ENCODE data around the gene MGMT. TPM values are rescaled to one million over a fixed set of nuclear protein-coding genes. Genes with fewer than 3 reads are reported as not detected.
A peak's percentile ranks its signal among the peaks of the same experiment; 100 is the strongest.

The MGMT gene
- total RNA-seq, 5 donors from 2014 or later (not counting 1 experiment from before 2014, with no cell fraction given): 16.6 to 24.6 (median 21.1) TPM

GRCh38 chr10:129705676-129706075, 238.6 kb downstream of the MGMT start:
- peaks cover 67% of the 10 kb centered on the region for H3K36me3 Mint-ChIP-seq
- 92% methylated on average over 8 of the region's 8 CpGs for WGBS (ENCODE audit: insufficient coverage)

GRCh38 chr10:129706081-129706480, 239.0 kb downstream of the MGMT start:
- no peaks in the 10 kb centered on the region for H3K4me1 ChIP-seq (ENCODE audit: control insufficient read depth in 1 of 2, extremely low read depth in 1 of 2, insufficient read depth in 2 of 2, low read length in 2 of 2)
- WGBS (ENCODE audit: insufficient coverage): 96% methylated on average over 19 of the region's 19 CpGs
- CTCF ChIA-PET: no interaction called here

More at GRCh38 chr10:129705676-129706075, 238.6 kb downstream of the MGMT start:
- Histone ChIP-seq H3K4me3 (ENCODE audit: control insufficient read depth in 1 of 2, extremely low read depth in 1 of 2, low read length in 1 of 2) (no peak overlapping the region), H3K9me3 (no peaks in the 10 kb centered on the region), H3K36me3 (ENCODE audit: control insufficient read depth in 2 of 2, extremely low read depth in 1 of 2, insufficient read depth in 1 of 2, low read length in 1 of 2) (peaks cover 6 to 16% of the 10 kb centered on the region in 2 donors), H3K27me3 (replicated peaks in 1 of 2; ENCODE audit: control insufficient read depth in 2 of 2, extremely low read depth in 1 of 2, insufficient read depth in 2 of 2, low read length in 1 of 2) (no peaks in the 10 kb centered on the region), H3K27ac (ENCODE audit: low read length) (no peak overlapping the region), H3K4me1 (ENCODE audit: control insufficient read depth in 1 of 2, extremely low read depth in 1 of 2, insufficient read depth in 2 of 2, low read length in 2 of 2) (no peaks in the 10 kb centered on the region)
- no peak for DNase-seq
- peaks cover 3 to 13% (median 10%) of the 10 kb centered on the region in 3 donors for H3K4me1 Mint-ChIP-seq
- no peak overlapping the region for H3K4me3 Mint-ChIP-seq
- H3K27me3 Mint-ChIP-seq: no peaks in the 10 kb centered on the region
- H3K27ac Mint-ChIP-seq: no peak overlapping the region
- ATAC-seq (replicated peaks in 1 of 4): no peak
- H3K9me3 Mint-ChIP-seq: no peaks in the 10 kb centered on the region
- POLR2A ChIA-PET: no interaction called here
- CTCF ChIA-PET: no interaction called here

GRCh38 chr10:129706523-129706922, 239.5 kb downstream of the MGMT start:
- Mint-ChIP-seq H3K36me3 (peaks cover 70% of the 10 kb centered on the region), H3K4me3 (no peak overlapping the region), H3K9me3 (no peaks in the 10 kb centered on the region), H3K4me1 (peaks cover 3 to 13% (median 10%) of the 10 kb centered on the region in 3 donors), H3K27ac (no peak overlapping the region), H3K27me3 (no peaks in the 10 kb centered on the region)
- H3K27me3 ChIP-seq (replicated peaks in 1 of 2; ENCODE audit: control insufficient read depth in 2 of 2, extremely low read depth in 1 of 2, insufficient read depth in 2 of 2, low read length in 1 of 2): no peaks in the 10 kb centered on the region
- no peak overlapping the region for H3K4me3 ChIP-seq (ENCODE audit: control insufficient read depth in 1 of 2, extremely low read depth in 1 of 2, low read length in 1 of 2)
- no peaks in the 10 kb centered on the region for H3K4me1 ChIP-seq (ENCODE audit: control insufficient read depth in 1 of 2, extremely low read depth in 1 of 2, insufficient read depth in 2 of 2, low read length in 2 of 2)
- CTCF ChIA-PET: no interaction called here
- no peaks in the 10 kb centered on the region for H3K9me3 ChIP-seq
- POLR2A ChIA-PET: no interaction called here
- WGBS (ENCODE audit: insufficient coverage): 91% methylated on average over 7 of the region's 11 CpGs
- no peak for DNase-seq
- H3K36me3 ChIP-seq (ENCODE audit: control insufficient read depth in 2 of 2, extremely low read depth in 1 of 2, insufficient read depth in 1 of 2, low read length in 1 of 2): peaks cover 6 to 16% of the 10 kb centered on the region in 2 donors
- ATAC-seq (replicated peaks in 1 of 4): no peak
- no peak overlapping the region for H3K27ac ChIP-seq (ENCODE audit: low read length)

More at GRCh38 chr10:129706081-129706480, 239.0 kb downstream of the MGMT start:
- peaks cover 6 to 16% of the 10 kb centered on the region in 2 donors for H3K36me3 ChIP-seq (ENCODE audit: control insufficient read depth in 2 of 2, extremely low read depth in 1 of 2, insufficient read depth in 1 of 2, low read length in 1 of 2)
- H3K4me3 ChIP-seq (ENCODE audit: control insufficient read depth in 1 of 2, extremely low read depth in 1 of 2, low read length in 1 of 2): no peak overlapping the region
- H3K4me1 Mint-ChIP-seq: peaks cover 3 to 13% (median 10%) of the 10 kb centered on the region in 3 donors
- H3K27me3 Mint-ChIP-seq: no peaks in the 10 kb centered on the region
- H3K4me3 Mint-ChIP-seq: no peak overlapping the region
- no peak overlapping the region for H3K27ac Mint-ChIP-seq
- H3K36me3 Mint-ChIP-seq: peaks cover 68% of the 10 kb centered on the region
- ATAC-seq (replicated peaks in 1 of 4) (peak in 1 of 4 experiments; percentile 34), DNase-seq (no peak)
- no peaks in the 10 kb centered on the region for H3K9me3 Mint-ChIP-seq
- H3K27ac ChIP-seq (ENCODE audit: low read length): no peak overlapping the region
- POLR2A ChIA-PET: no interaction called here
- no peaks in the 10 kb centered on the region for H3K27me3 ChIP-seq (replicated peaks in 1 of 2; ENCODE audit: control insufficient read depth in 2 of 2, extremely low read depth in 1 of 2, insufficient read depth in 2 of 2, low read length in 1 of 2)
- no peaks in the 10 kb centered on the region for H3K9me3 ChIP-seq

GRCh38 chr10:129707406-129708388, 240.7 kb downstream of the MGMT start:
- Histone ChIP-seq H3K27ac (ENCODE audit: low read length) (no peak overlapping the region), H3K9me3 (no peaks in the 10 kb centered on the region), H3K4me3 (ENCODE audit: control insufficient read depth in 1 of 2, extremely low read depth in 1 of 2, low read length in 1 of 2) (no peak overlapping the region), H3K27me3 (replicated peaks in 1 of 2; ENCODE audit: control insufficient read depth in 2 of 2, extremely low read depth in 1 of 2, insufficient read depth in 2 of 2, low read length in 1 of 2) (no peaks in the 10 kb centered on the region), H3K36me3 (ENCODE audit: control insufficient read depth in 2 of 2, extremely low read depth in 1 of 2, insufficient read depth in 1 of 2, low read length in 1 of 2) (peaks cover 6 to 16% of the 10 kb centered on the region in 2 donors), H3K4me1 (ENCODE audit: control insufficient read depth in 1 of 2, extremely low read depth in 1 of 2, insufficient read depth in 2 of 2, low read length in 2 of 2) (no peaks in the 10 kb centered on the region)
- H3K9me3 Mint-ChIP-seq: no peaks in the 10 kb centered on the region
- no peaks in the 10 kb centered on the region for H3K27me3 Mint-ChIP-seq
- peaks cover 75% of the 10 kb centered on the region for H3K36me3 Mint-ChIP-seq
- POLR2A ChIA-PET: no interaction called here
- no peak overlapping the region for H3K4me3 Mint-ChIP-seq
- peaks cover 3 to 13% (median 13%) of the 10 kb centered on the region in 3 donors for H3K4me1 Mint-ChIP-seq
- CTCF ChIA-PET: no interaction called here
- DNase-seq (no peak), ATAC-seq (replicated peaks in 1 of 4) (no peak)
- 95% methylated on average over 26 of the region's 37 CpGs for WGBS (ENCODE audit: insufficient coverage)
- H3K27ac Mint-ChIP-seq: no peak overlapping the region

GRCh38 chr10:129709101-129709500, 242.1 kb downstream of the MGMT start:
- no peaks in the 10 kb centered on the region for H3K4me1 ChIP-seq (ENCODE audit: control insufficient read depth in 1 of 2, extremely low read depth in 1 of 2, insufficient read depth in 2 of 2, low read length in 2 of 2)
- Mint-ChIP-seq H3K4me1 (peaks cover 0 to 10% (median 6%) of the 10 kb centered on the region in 3 donors), H3K27ac (no peak overlapping the region), H3K9me3 (no peaks in the 10 kb centered on the region), H3K4me3 (no peak overlapping the region), H3K36me3 (peaks cover 84% of the 10 kb centered on the region), H3K27me3 (no peaks in the 10 kb centered on the region)
- ATAC-seq (replicated peaks in 1 of 4) (no peak), DNase-seq (no peak)
- H3K27ac ChIP-seq (ENCODE audit: low read length): no peak overlapping the region
- peaks cover 9 to 16% of the 10 kb centered on the region in 2 donors for H3K36me3 ChIP-seq (ENCODE audit: control insufficient read depth in 2 of 2, extremely low read depth in 1 of 2, insufficient read depth in 1 of 2, low read length in 1 of 2)
- WGBS (ENCODE audit: insufficient coverage): 90% methylated on average over 5 of the region's 7 CpGs
- no peaks in the 10 kb centered on the region for H3K27me3 ChIP-seq (replicated peaks in 1 of 2; ENCODE audit: control insufficient read depth in 2 of 2, extremely low read depth in 1 of 2, insufficient read depth in 2 of 2, low read length in 1 of 2)
- ChIA-PET CTCF (no interaction called here), POLR2A (no interaction called here)
- H3K4me3 ChIP-seq (ENCODE audit: control insufficient read depth in 1 of 2, extremely low read depth in 1 of 2, low read length in 1 of 2): no peak overlapping the region
- no peaks in the 10 kb centered on the region for H3K9me3 ChIP-seq

- WGBS (ENCODE audit: insufficient coverage): 97% methylated on average over 11 of the region's 16 CpGs
- Histone ChIP-seq H3K9me3 (no peaks in the 10 kb centered on the region), H3K4me1 (ENCODE audit: control insufficient read depth in 1 of 2, extremely low read depth in 1 of 2, insufficient read depth in 2 of 2, low read length in 2 of 2) (no peaks in the 10 kb centered on the region), H3K4me3 (ENCODE audit: control insufficient read depth in 1 of 2, extremely low read depth in 1 of 2, low read length in 1 of 2) (no peak overlapping the region), H3K27me3 (replicated peaks in 1 of 2; ENCODE audit: control insufficient read depth in 2 of 2, extremely low read depth in 1 of 2, insufficient read depth in 2 of 2, low read length in 1 of 2) (no peaks in the 10 kb centered on the region), H3K36me3 (ENCODE audit: control insufficient read depth in 2 of 2, extremely low read depth in 1 of 2, insufficient read depth in 1 of 2, low read length in 1 of 2) (peaks cover 9 to 16% of the 10 kb centered on the region in 2 donors), H3K27ac (ENCODE audit: low read length) (no peak overlapping the region)
- POLR2A ChIA-PET: no interaction called here
- ATAC-seq (replicated peaks in 1 of 4) (no peak), DNase-seq (no peak)
- H3K4me3 Mint-ChIP-seq: no peak overlapping the region
- H3K36me3 Mint-ChIP-seq: peaks cover 79% of the 10 kb centered on the region
- CTCF ChIA-PET: no interaction called here
- H3K4me1 Mint-ChIP-seq: peaks cover 0 to 6% (median 5%) of the 10 kb centered on the region in 3 donors
- H3K27ac Mint-ChIP-seq: no peak overlapping the region
- no peaks in the 10 kb centered on the region for H3K27me3 Mint-ChIP-seq
- no peaks in the 10 kb centered on the region for H3K9me3 Mint-ChIP-seq
These were observed 242.8 kb downstream of the MGMT start for GRCh38 chr10:129709627-129710509.

Measured in T-cell (primary cell).